Adrenal gland (tissue), 5 donors: ENCODE results near the gene DOHH.

Source experiments
- CTCF ChIP-seq, 6 experiments: fragments of 450-650 bp in 4 of 6; fragments of 200-600 bp in 2 of 6; sonication (generic) in 1 of 6; IDR thresholded peaks; 1 replicate in 5 of 6; 2 replicates in 1 of 6; pipeline versions ENCODE4 v1.5.1 to v1.8.0; 2016 to 2021; ENCODE audit warnings: antibody characterized with exemption in 6 of 6, mild to moderate bottlenecking in 2 of 6, moderate library complexity in 1 of 6
- POLR2A ChIP-seq, 2 donors: fragments of 450-650 bp; IDR thresholded peaks; one replicate each; pipeline ENCODE4 v1.6.1; 2017; ENCODE audit warnings: antibody characterized with exemption in 2 of 2, mild to moderate bottlenecking in 2 of 2, moderate library complexity in 1 of 2
- donor health status: DM: no; HTN: no; CAD: no.

GRCh38 chr19:3459089-3459881 lies 41.2 kb downstream of the DOHH start:
- TF ChIP-seq CTCF (IDR thresholded peaks at IDR 0.05): no peak
- no peak for TF ChIP-seq POLR2A (IDR thresholded peaks at IDR 0.05)
